Heart left ventricle (tissue), 16 donors: ENCODE data around the gene MEGF9. TPM values are rescaled to one million over a fixed set of nuclear protein-coding genes. Genes with fewer than 3 reads are reported as not detected.

Experiments
- ATAC-seq, 4 donors: fragments of 200-7000 bp; cut with Tn5 transposase; one replicate each; pipeline ENCODE4 v1.9.1; 2020 to 2022; ENCODE audit warnings: moderate library complexity in 4 of 4, mild to moderate bottlenecking in 3 of 4, moderate number of reproducible peaks in 1 of 4
- DNase-seq, 5 donors: peaks; one replicate each; pipeline ENCODE4 v3.0.0-alpha.2; 2020
- H3K27ac ChIP-seq, 12 donors: fragments of 200-600 bp; sonication (generic) in 4 of 12; one replicate each; pipeline versions ENCODE4 v1.5.0 to v1.8.0; 2016 to 2022; ENCODE audit warnings: mild to moderate bottlenecking in 2 of 12
- H3K27me3 ChIP-seq, 9 donors: fragments of 200-600 bp; sonication (generic) in 2 of 9; one replicate each; pipeline versions ENCODE4 v1.5.1 to v1.8.0; 2016 to 2022; ENCODE audit warnings: mild to moderate bottlenecking in 3 of 9
- H3K36me3 ChIP-seq, 9 donors: fragments of 200-600 bp; sonication (generic) in 2 of 9; one replicate each; pipeline versions ENCODE4 v1.5.0 to v1.8.0; 2018 to 2022; ENCODE audit warnings: mild to moderate bottlenecking in 2 of 9
- H3K4me1 ChIP-seq, 12 donors: fragments of 200-600 bp; sonication (generic) in 4 of 12; one replicate each; pipeline versions ENCODE4 v1.5.0 to v1.8.0; 2016 to 2022; ENCODE audit warnings: mild to moderate bottlenecking in 3 of 12
- H3K4me3 ChIP-seq, 12 donors: fragments of 200-600 bp; sonication (generic) in 4 of 12; one replicate each; pipeline versions ENCODE4 v1.5.0 to v1.8.0; 2017 to 2022; ENCODE audit warnings: mild to moderate bottlenecking in 9 of 12, moderate library complexity in 4 of 12
- H3K9me3 ChIP-seq, 12 donors: fragments of 200-600 bp; sonication (generic) in 4 of 12; one replicate each; pipeline versions ENCODE4 v1.5.0 to v1.8.0; 2016 to 2022; ENCODE audit warnings: mild to moderate bottlenecking in 1 of 12
- CTCF ChIP-seq, 12 donors: fragments of 200-600 bp; sonication (generic) in 4 of 12; IDR thresholded peaks; one replicate each; pipeline versions ENCODE4 v1.5.0 to v1.8.0; 2018 to 2022; ENCODE audit warnings: antibody characterized with exemption in 12 of 12, mild to moderate bottlenecking in 5 of 12
- POLR2A ChIP-seq, 2 donors: fragments of 450-650 bp; IDR thresholded peaks; one replicate each; pipeline ENCODE4 v1.6.1; 2017; ENCODE audit warnings: antibody characterized with exemption in 2 of 2, mild to moderate bottlenecking in 2 of 2, moderate library complexity in 2 of 2
- WGBS, 4 donors: extraction: QIAGEN DNeasy Blood & Tissue Kit in 2 of 4; methylation state at CpG; one replicate each; pipeline versions ENCODE4 v1.1.5 to v1.1.7; 2013 to 2018; 5-methylcytosine and 5-hydroxymethylcytosine counted together
- intact Hi-C, 10 donors: fragments of 100-400 bp; cut with DNase I; formaldehyde crosslinking; loops; one replicate each; pipeline versions ENCODE4 v1.11.1 to v1.14.2; 2022
- polyA plus RNA-seq, 2 donors: library from polyadenylated mRNA; stranded (reverse); fragments of 200-250 nt; gene quantifications; one replicate each; pipeline ENCODE4 v1.2.3, GENCODE V29; 2013
- total RNA-seq, 9 donors: library from RNA; depleted of rRNA in 2 of 9; stranded (reverse); fragments of >200 nt in 2 of 9; fragmentation: NEBNext Ultra II Directional in 3 of 9; extraction: Animal tissue kit (Norgen Biotek cat#: 25700) in 3 of 9; gene quantifications; one replicate each; pipeline versions ENCODE4 v1.1.0 to v1.2.4, GENCODE V29; 2016 to 2023
- donor health status: ischemic (EF 13 %, LVEDD 7.1; RV severe dilation, severe dysfunction).
- donor health status: healthy with polysubstance abuse.
- donor health status: DM: no; HTN: yes; CAD: no.
- donor health status: DM: no; HTN: no; CAD: no.
- donor health status: ischemic (EF 25% LVEDD 6.9; RV normal size, moderate dysfunction).
- donor health status: ischemic (EF 25% LVEDD 5.7; RV mildly dilated, moderate dysfunction).
- donor health status: healthy.
- donor health status: DM: yes; HTN: yes; CAD: no.
- donor health status: ischemic (EF 35%, LVEDD 5.7; RV mildly dilated, moderate dysfunction).
- donor health status: nonischemic (EF 11% LVEDD 7.7; RV severe dilation, severe dysfunction).
- donor health status: DM: yes; HTN: yes; CAD: no.
- donor health status: PGD.
- donor health status: ischemic (EF 29% LVEDD 5.4; RV normal size, mild dysfunction).
- donor health status: nonischemic (EF 23%, LVEDD 6.1; RV moderate dilation, normal function).

MEGF9 gene
- total and polyA plus RNA-seq, 11 donors, result 2.2 to 46.0 (median 12.8) TPM

GRCh38 chr9:120713257-120714087, 798 bp downstream of the MEGF9 start:
- 3 to 6% (median 5%) methylated on average over 41 to 50 of the region's 50 CpGs for WGBS, 4 donors
- Histone ChIP-seq H3K27me3 (no peaks in the 10 kb centered on the region), H3K27ac (peak overlapping the region in 10 of 12 donors; percentile 54 to 91 (median 72)), H3K4me3 (peak overlapping the region; percentile 68 to 96 (median 78)), H3K4me1 (peaks cover 0 to 57% (median 24%) of the 10 kb centered on the region in 12 donors), H3K36me3 (no peaks in the 10 kb centered on the region), H3K9me3 (no peaks in the 10 kb centered on the region)
- intact Hi-C loops, result loop anchor here in 5 of 10 donors (10.0 kb wide), 2 partner anchors 89 to 161 kb away; partner anchors contain the start of gene PHF19 (in 1 of the 5)
- ATAC-seq (no peak), DNase-seq (peak in 4 of 5 donors; percentile 32 to 65 (median 38))
- TF ChIP-seq POLR2A (IDR thresholded peaks at IDR 0.05), result no peak
- TF ChIP-seq CTCF (IDR thresholded peaks at IDR 0.05), result peak in 2 of 12 donors; percentile 4 to 11

- DNase-seq (no peak), ATAC-seq (no peak)
- WGBS, 4 donors, result 44 to 64% (median 56%) methylated on average over 4 of the region's 4 CpGs
- no peaks in the 10 kb centered on the region for H3K27me3 ChIP-seq
- H3K27ac ChIP-seq, result peak overlapping the region in 10 of 12 donors; percentile 3 to 91 (median 62)
- no peaks in the 10 kb centered on the region for H3K36me3 ChIP-seq
- H3K9me3 ChIP-seq, result no peaks in the 10 kb centered on the region
- intact Hi-C loops, result loop anchor here in 5 of 10 donors (10.0 kb wide), 2 partner anchors 88 to 162 kb away; partner anchors contain the start of gene PHF19 (in 1 of the 5)
- peak overlapping the region in 9 of 12 donors; percentile 68 to 96 (median 78) for H3K4me3 ChIP-seq
- H3K4me1 ChIP-seq, result peaks cover 0 to 63% (median 24%) of the 10 kb centered on the region in 12 donors
- no peak for TF ChIP-seq CTCF (IDR thresholded peaks at IDR 0.05)
- TF ChIP-seq POLR2A (IDR thresholded peaks at IDR 0.05), result no peak
Measured at GRCh38 chr9:120712539-120713031, 1.7 kb downstream of the MEGF9 start.

GRCh38 chr9:120711841-120712538, 2.3 kb downstream of the MEGF9 start:
- TF ChIP-seq CTCF (IDR thresholded peaks at IDR 0.05) (no peak), POLR2A (IDR thresholded peaks at IDR 0.05) (no peak)
- intact Hi-C loops, result loop anchor here in 5 of 10 donors (10.0 kb wide), 2 partner anchors 87 to 163 kb away; partner anchors contain the start of gene PHF19 (in 1 of the 5)
- DNase-seq (no peak), ATAC-seq (no peak)
- Histone ChIP-seq H3K9me3 (no peaks in the 10 kb centered on the region), H3K4me3 (peak overlapping the region in 9 of 12 donors; percentile 68 to 96 (median 78)), H3K27me3 (no peaks in the 10 kb centered on the region), H3K4me1 (peaks cover 0 to 68% (median 24%) of the 10 kb centered on the region in 12 donors), H3K36me3 (no peaks in the 10 kb centered on the region), H3K27ac (peak overlapping the region in 7 of 12 donors; percentile 3 to 91 (median 24))
- WGBS, 4 donors, result 63 to 73% (median 70%) methylated on average over 5 of the region's 5 CpGs
